C4-2B (cell line): ENCODE data around the gene TTLL12.

Experiments used
- H3K27ac ChIP-seq: fragments of 450-650 bp; 2 replicates; pipeline ENCODE4 v1.5.1; 2017
- ZFX ChIP-seq: fragments of 450-650 bp; IDR thresholded peaks from 2 replicates; pipeline ENCODE4 v1.6.1; 2017
- TF ChIP-seq, protein P1 (sequence below): fragments of 450-650 bp; conservative IDR thresholded peaks from 2 replicates; pipeline ENCODE4 v1.5.1; 2017; ENCODE audit warnings: mild to moderate bottlenecking

TTLL12 gene

GRCh38 chr22:43163241-43163795 is 23.6 kb downstream of the TTLL12 start:
- H3K27ac ChIP-seq, result peak overlapping the region; percentile 51

DNA sequence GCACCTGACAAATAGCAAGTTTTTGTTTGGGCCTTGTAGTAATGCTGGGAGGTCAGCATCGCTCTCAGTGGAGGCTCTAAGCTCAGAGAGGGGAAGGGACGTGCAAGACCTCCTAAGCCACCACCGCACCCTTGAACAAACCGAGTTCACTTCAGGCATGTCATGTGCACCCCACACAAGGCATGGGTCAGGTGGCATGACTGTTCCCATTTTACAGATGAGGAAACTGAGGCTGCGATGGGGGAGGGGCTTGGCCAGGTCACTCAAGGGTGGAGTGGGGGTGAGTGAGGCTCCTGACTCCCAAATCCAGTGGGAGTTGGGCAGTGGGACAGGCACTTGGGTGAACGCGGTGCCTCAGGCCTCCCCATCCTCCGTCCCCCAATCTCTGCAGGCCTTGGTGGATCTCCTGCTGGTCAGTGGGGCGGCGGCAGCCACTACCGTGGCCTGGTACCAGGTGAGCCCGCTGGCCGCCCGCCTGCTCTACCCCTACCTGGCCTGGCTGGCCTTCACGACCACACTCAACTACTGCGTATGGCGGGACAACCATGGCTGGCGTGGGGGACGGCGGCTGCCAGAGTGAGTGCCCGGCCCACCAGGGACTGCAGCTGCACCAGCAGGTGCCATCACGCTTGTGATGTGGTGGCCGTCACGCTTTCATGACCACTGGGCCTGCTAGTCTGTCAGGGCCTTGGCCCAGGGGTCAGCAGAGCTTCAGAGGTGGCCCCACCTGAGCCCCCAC is 24.4 kb downstream of the TTLL12 start:
- no peak for TF ChIP-seq ZFX
- TF ChIP-seq, protein P1, sequence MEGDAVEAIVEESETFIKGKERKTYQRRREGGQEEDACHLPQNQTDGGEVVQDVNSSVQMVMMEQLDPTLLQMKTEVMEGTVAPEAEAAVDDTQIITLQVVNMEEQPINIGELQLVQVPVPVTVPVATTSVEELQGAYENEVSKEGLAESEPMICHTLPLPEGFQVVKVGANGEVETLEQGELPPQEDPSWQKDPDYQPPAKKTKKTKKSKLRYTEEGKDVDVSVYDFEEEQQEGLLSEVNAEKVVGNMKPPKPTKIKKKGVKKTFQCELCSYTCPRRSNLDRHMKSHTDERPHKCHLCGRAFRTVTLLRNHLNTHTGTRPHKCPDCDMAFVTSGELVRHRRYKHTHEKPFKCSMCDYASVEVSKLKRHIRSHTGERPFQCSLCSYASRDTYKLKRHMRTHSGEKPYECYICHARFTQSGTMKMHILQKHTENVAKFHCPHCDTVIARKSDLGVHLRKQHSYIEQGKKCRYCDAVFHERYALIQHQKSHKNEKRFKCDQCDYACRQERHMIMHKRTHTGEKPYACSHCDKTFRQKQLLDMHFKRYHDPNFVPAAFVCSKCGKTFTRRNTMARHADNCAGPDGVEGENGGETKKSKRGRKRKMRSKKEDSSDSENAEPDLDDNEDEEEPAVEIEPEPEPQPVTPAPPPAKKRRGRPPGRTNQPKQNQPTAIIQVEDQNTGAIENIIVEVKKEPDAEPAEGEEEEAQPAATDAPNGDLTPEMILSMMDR, result no peak
- H3K27ac ChIP-seq, result no peak overlapping the region; the same call in 1 of the 2 replicates

More at GRCh38 chr22:43163241-43163795, 23.6 kb downstream of the TTLL12 start:
- TF ChIP-seq, protein P1, result no peak
- TF ChIP-seq ZFX, result no peak

DNA sequence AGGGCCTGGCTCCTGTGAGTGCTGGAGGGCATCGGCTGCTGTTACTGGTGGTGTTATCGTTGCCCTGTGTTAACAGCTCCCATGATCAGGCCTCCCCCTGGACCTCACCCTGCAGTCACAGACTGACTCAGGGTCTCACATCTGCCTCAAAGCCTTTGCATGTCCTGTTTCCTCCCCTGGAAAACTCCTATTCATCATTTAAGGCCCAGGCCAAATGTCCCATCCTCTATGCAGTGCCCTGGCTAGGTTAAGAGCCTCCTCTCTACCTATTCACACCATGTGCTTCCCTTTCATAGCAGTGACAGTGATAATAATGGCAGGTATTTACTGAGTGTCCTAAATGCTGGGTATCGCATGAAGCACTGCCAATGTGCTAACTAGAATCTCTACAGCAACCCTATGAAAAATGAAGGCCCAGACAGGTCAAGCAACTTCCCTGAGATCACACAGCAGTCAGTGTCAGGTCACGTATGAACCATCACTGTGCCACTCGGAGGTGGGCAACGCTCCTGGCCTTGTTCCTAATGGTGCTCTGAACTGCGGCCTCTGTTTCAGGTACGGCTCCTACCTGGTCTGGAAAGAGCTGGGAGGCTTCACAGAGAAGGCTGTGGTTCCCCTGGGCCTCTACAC is 26.3 kb downstream of the TTLL12 start:
- no peak for TF ChIP-seq ZFX
- TF ChIP-seq, protein P1, result no peak
- H3K27ac ChIP-seq, result no peak overlapping the region

- no peak overlapping the region for H3K27ac ChIP-seq
These were observed 27.3 kb downstream of the TTLL12 start for GRCh38 chr22:43159484-43160178.

GRCh38 chr22:43158778-43159483 is 28.0 kb downstream of the TTLL12 start:
- TF ChIP-seq, protein P1, result no peak
- TF ChIP-seq ZFX, result no peak

More at GRCh38 chr22:43159484-43160178, 27.3 kb downstream of the TTLL12 start:
- TF ChIP-seq ZFX, result no peak
- TF ChIP-seq, protein P1, result no peak

DNA sequence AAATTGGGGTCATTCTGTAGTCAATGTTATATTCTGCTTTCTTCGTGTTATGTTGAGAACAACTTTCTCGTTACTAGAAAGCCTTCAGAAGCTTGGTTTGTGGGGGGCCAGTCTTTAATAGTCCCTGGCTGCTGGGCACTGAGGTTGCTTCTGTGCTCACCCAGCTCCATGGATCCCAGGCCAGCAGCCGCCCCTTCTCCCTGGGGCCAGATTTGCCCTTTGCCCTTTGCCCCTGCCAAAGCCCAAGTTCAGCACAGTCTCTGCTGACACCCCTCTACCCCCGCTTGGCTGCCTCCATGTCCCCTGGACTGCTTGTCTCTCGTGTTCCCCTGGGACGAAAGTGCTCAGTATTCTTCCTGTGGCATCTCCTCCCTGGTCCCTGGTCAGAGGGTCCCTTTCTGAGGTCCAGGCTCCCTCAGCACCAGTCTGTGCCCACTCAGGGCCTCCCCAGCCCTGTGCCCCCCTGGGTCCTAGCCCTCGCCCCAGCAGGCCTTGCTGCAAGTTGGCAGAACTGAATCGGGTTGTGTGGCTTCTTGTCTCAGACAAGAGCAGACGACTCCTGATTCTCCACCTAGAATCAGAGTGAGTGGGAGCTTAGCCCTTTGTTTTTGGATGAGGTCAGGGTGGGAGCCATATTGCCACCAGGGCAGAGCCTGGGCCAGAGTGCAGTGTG is 28.9 kb downstream of the TTLL12 start:
- TF ChIP-seq, protein P1, result no peak
- no peak for TF ChIP-seq ZFX
- H3K27ac ChIP-seq, result no peak overlapping the region

More at GRCh38 chr22:43158778-43159483, 28.0 kb downstream of the TTLL12 start:
- H3K27ac ChIP-seq, result no peak overlapping the region
